ENCODE data around the gene REPIN1. TPM values are rescaled to one million over a fixed set of nuclear protein-coding genes. Genes with fewer than 3 reads are reported as not detected.

Gene REPIN1
- total and polyA plus RNA-seq, 7 donors = 50.9 to 131 (median 56.5) TPM

- no peaks in the 10 kb centered on the region for H3K9me3 ChIP-seq
- DNase-seq = no peak
- intact Hi-C loops (cut with DNase I) = no loop called here
- TF ChIP-seq CTCF (IDR thresholded peaks at IDR 0.05) (no peak), EP300 (IDR thresholded peaks at IDR 0.05) (no peak), POLR2A (IDR thresholded peaks at IDR 0.05) (no peak), POLR2AphosphoS5 (IDR thresholded peaks at IDR 0.05) (no peak)
- peaks cover 0 to 29% (median 23%) of the 10 kb centered on the region in 4 donors for H3K4me1 ChIP-seq
- no peak overlapping the region for H3K4me3 ChIP-seq
- H3K27me3 ChIP-seq = no peaks in the 10 kb centered on the region
- H3K36me3 ChIP-seq = peaks cover 0 to 45% (median 9%) of the 10 kb centered on the region in 4 donors
- WGBS, 2 donors = 87 to 92% methylated on average over 4 of the region's 4 CpGs
- no peak overlapping the region for H3K27ac ChIP-seq
Measured at GRCh38 chr7:150326657-150327268, 41.9 kb upstream of the REPIN1 start.

GRCh38 chr7:150327308-150327707 lies 41.3 kb upstream of the REPIN1 start:
- H3K27me3 ChIP-seq = no peaks in the 10 kb centered on the region
- peaks cover 0 to 25% (median 20%) of the 10 kb centered on the region in 4 donors for H3K4me1 ChIP-seq
- H3K9me3 ChIP-seq = no peaks in the 10 kb centered on the region
- H3K36me3 ChIP-seq = peaks cover 0 to 48% (median 9%) of the 10 kb centered on the region in 4 donors
- H3K4me3 ChIP-seq = no peak overlapping the region
- TF ChIP-seq POLR2AphosphoS5 (IDR thresholded peaks at IDR 0.05) (no peak), EP300 (IDR thresholded peaks at IDR 0.05) (no peak), CTCF (IDR thresholded peaks at IDR 0.05) (no peak), POLR2A (IDR thresholded peaks at IDR 0.05) (no peak)
- no peak overlapping the region for H3K27ac ChIP-seq
- 83 to 94% methylated on average over 3 of the region's 3 CpGs for WGBS, 2 donors
- no peak for DNase-seq
- intact Hi-C loops (cut with DNase I) = no loop called here

GRCh38 chr7:150329331-150330120 lies 39.1 kb upstream of the REPIN1 start:
- TF ChIP-seq POLR2A (IDR thresholded peaks at IDR 0.05) = no peak
- TF ChIP-seq CTCF (IDR thresholded peaks at IDR 0.05) = no peak
- TF ChIP-seq POLR2AphosphoS5 (IDR thresholded peaks at IDR 0.05) = no peak
- no peak for TF ChIP-seq EP300 (IDR thresholded peaks at IDR 0.05)
- intact Hi-C loops (cut with DNase I) = no loop called here
- peak; percentile 65 for DNase-seq
- H3K36me3 ChIP-seq = peaks cover 0 to 50% (median 9%) of the 10 kb centered on the region in 4 donors
- H3K27ac ChIP-seq = no peak overlapping the region
- peaks cover 0 to 15% (median 12%) of the 10 kb centered on the region in 4 donors for H3K4me1 ChIP-seq
- WGBS, 2 donors = 76 to 79% methylated on average over 22 of the region's 22 CpGs
- no peaks in the 10 kb centered on the region for H3K9me3 ChIP-seq
- H3K27me3 ChIP-seq = no peaks in the 10 kb centered on the region
- H3K4me3 ChIP-seq = no peak overlapping the region

GRCh38 chr7:150330211-150330885 lies 38.3 kb upstream of the REPIN1 start:
- intact Hi-C loops (cut with DNase I) = no loop called here
- DNase-seq = peak; percentile 53
- Histone ChIP-seq H3K4me1 (peaks cover 0 to 18% (median 15%) of the 10 kb centered on the region in 4 donors), H3K36me3 (peaks cover 0 to 50% (median 9%) of the 10 kb centered on the region in 4 donors), H3K9me3 (no peaks in the 10 kb centered on the region), H3K27me3 (no peaks in the 10 kb centered on the region), H3K4me3 (no peak overlapping the region), H3K27ac (no peak overlapping the region)
- no peak for TF ChIP-seq CTCF (IDR thresholded peaks at IDR 0.05)
- TF ChIP-seq POLR2AphosphoS5 (IDR thresholded peaks at IDR 0.05) = no peak
- no peak for TF ChIP-seq POLR2A (IDR thresholded peaks at IDR 0.05)
- TF ChIP-seq EP300 (IDR thresholded peaks at IDR 0.05) = no peak
- 95 to 96% methylated on average over 19 of the region's 19 CpGs for WGBS, 2 donors

All from sigmoid colon (tissue), 7 donors.